ENCODE data around the gene FGF5. TPM values are rescaled to one million over a fixed set of nuclear protein-coding genes. Genes with fewer than 3 reads are reported as not detected.

The FGF5 gene
- total RNA-seq, 2 donors from 2014 or later = not detected

GRCh38 chr4:80253510-80253909, 13.0 kb upstream of the FGF5 start:
- H3K27ac ChIP-seq = no peak overlapping the region
- no peak for DNase-seq (ENCODE audit: low spot score)
- no peak for TF ChIP-seq CTCF (IDR thresholded peaks at IDR 0.05)
- no peaks in the 10 kb centered on the region for H3K9me3 ChIP-seq
- no peak for ATAC-seq (ENCODE audit: insufficient number of reproducible peaks, low FRiP score, low read depth)
- no peaks in the 10 kb centered on the region for H3K36me3 ChIP-seq
- H3K27me3 ChIP-seq (replicated peaks; ENCODE audit: insufficient read depth) = no peaks in the 10 kb centered on the region
- H3K4me3 ChIP-seq = no peak overlapping the region
- no peaks in the 10 kb centered on the region for H3K4me1 ChIP-seq (ENCODE audit: control insufficient read depth in 1 of 2, low read depth in 2 of 2)

GRCh38 chr4:80254114-80254513, 12.3 kb upstream of the FGF5 start:
- H3K4me1 ChIP-seq (ENCODE audit: control insufficient read depth in 1 of 2, low read depth in 2 of 2) = no peaks in the 10 kb centered on the region
- no peak for TF ChIP-seq CTCF (IDR thresholded peaks at IDR 0.05)
- H3K27ac ChIP-seq = no peak overlapping the region
- no peak overlapping the region for H3K4me3 ChIP-seq
- ATAC-seq (ENCODE audit: insufficient number of reproducible peaks, low FRiP score, low read depth) (no peak), DNase-seq (ENCODE audit: low spot score) (no peak)
- H3K9me3 ChIP-seq = no peaks in the 10 kb centered on the region
- H3K36me3 ChIP-seq = no peaks in the 10 kb centered on the region
- no peaks in the 10 kb centered on the region for H3K27me3 ChIP-seq (replicated peaks; ENCODE audit: insufficient read depth)

DNA sequence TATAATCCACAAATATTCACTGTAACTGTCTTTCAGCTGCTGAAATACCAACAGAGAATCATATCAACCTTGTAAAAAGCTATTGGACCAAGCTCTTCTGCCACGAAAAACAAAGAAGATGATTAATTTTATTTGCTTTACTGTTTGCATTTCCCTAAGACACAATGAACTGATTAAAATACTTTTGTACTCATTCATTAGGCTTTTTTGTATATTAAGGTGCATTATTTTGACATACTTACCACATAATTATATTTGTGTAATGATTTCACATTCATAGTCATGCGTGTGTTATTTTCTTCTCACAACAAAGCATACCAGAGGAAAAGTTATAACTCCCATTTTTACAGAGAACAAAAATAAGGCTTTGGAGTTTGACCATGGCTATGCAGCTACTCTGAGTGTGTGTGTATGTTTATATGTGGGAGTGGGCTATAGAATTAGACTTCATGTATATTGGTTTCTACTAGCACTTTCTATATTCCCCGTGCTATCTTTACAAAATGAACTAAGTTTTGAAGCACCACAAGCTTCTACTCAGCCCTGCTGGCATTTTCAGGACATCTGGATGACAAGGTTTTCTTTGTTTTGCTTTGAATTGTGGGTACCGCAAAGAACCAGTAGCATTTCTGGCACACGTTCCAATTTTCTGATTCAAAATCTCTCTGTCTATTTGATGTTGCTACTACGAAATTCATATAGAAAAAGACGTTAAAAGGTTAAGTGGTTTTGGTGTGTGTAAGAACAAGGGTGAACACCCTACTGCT, 11.0 kb upstream of the FGF5 start:
- ATAC-seq (ENCODE audit: insufficient number of reproducible peaks, low FRiP score, low read depth) = no peak

GRCh38 chr4:80257851-80258250, 8.6 kb upstream of the FGF5 start:
- ATAC-seq (ENCODE audit: insufficient number of reproducible peaks, low FRiP score, low read depth) (no peak), DNase-seq (ENCODE audit: low spot score) (no peak)
- H3K4me3 ChIP-seq = no peak overlapping the region
- no peaks in the 10 kb centered on the region for H3K27me3 ChIP-seq (replicated peaks; ENCODE audit: insufficient read depth)
- no peaks in the 10 kb centered on the region for H3K9me3 ChIP-seq
- no peak for TF ChIP-seq CTCF (IDR thresholded peaks at IDR 0.05)
- H3K36me3 ChIP-seq = no peaks in the 10 kb centered on the region
- no peaks in the 10 kb centered on the region for H3K4me1 ChIP-seq (ENCODE audit: control insufficient read depth in 1 of 2, low read depth in 2 of 2)
- H3K27ac ChIP-seq = no peak overlapping the region

More for the DNA sequence above, 11.0 kb upstream of the FGF5 start:
- H3K36me3 ChIP-seq = no peaks in the 10 kb centered on the region
- H3K4me3 ChIP-seq = no peak overlapping the region
- H3K4me1 ChIP-seq (ENCODE audit: control insufficient read depth in 1 of 2, low read depth in 2 of 2) = no peaks in the 10 kb centered on the region
- no peak overlapping the region for H3K27ac ChIP-seq
- H3K27me3 ChIP-seq (replicated peaks; ENCODE audit: insufficient read depth) = no peaks in the 10 kb centered on the region
- H3K9me3 ChIP-seq = no peaks in the 10 kb centered on the region
- no peak for DNase-seq (ENCODE audit: low spot score)
- no peak for TF ChIP-seq CTCF (IDR thresholded peaks at IDR 0.05)

DNA sequence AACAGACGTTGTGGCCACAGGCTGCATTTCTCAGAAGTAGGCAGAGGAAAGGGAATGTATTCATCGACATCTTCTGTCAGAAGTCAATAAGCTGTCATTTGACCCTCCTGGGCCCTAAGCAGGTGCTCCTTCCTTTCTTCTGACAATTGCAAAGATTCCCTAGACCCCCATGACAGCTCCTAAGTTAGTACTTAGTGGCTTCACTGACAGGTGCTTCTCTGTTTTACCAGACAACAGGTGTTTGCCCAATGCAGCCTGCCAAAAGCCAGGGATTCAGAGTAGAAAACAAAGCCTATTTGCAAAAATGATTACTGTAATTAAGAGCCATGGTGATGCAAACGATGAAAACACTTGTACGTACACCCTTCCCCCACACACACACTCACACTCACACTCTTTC, 7.5 kb upstream of the FGF5 start:
- no peak for ATAC-seq (ENCODE audit: insufficient number of reproducible peaks, low FRiP score, low read depth)
- no peaks in the 10 kb centered on the region for H3K9me3 ChIP-seq
- TF ChIP-seq CTCF (IDR thresholded peaks at IDR 0.05) = no peak

More for the DNA sequence above, 7.5 kb upstream of the FGF5 start:
- Histone ChIP-seq H3K36me3 (no peaks in the 10 kb centered on the region), H3K4me1 (ENCODE audit: control insufficient read depth in 1 of 2, low read depth in 2 of 2) (no peaks in the 10 kb centered on the region), H3K4me3 (no peak overlapping the region), H3K27me3 (replicated peaks; ENCODE audit: insufficient read depth) (no peaks in the 10 kb centered on the region), H3K27ac (no peak overlapping the region)
- no peak for DNase-seq (ENCODE audit: low spot score)
